SJSA1 (cell line): ENCODE data around the gene NDUFS1. TPM values are rescaled to one million over a fixed set of nuclear protein-coding genes. Genes with fewer than 3 reads are reported as not detected.
A peak's percentile ranks its signal among the peaks of the same experiment; 100 is the strongest.
"Not testable (repeated sequence)": the region's sequence is repeated elsewhere in the genome, so short reads cannot be mapped to it uniquely, and the experiment has no call there.

ENCODE experiments used
- DNase-seq, 2 experiments: peaks; one replicate each; pipeline ENCODE4 v3.0.0-alpha.2; 2015 to 2020; ENCODE audit warnings: low spot score in 2 of 2, low read depth in 1 of 2
- H3K27ac ChIP-seq: fragments of 250-450 bp; sonication (Bioruptor Pico); 2 replicates; pipeline ENCODE4 v1.5.1; 2020; ENCODE audit warnings: mild to moderate bottlenecking, moderate library complexity
- H3K27me3 ChIP-seq: fragments of 250-450 bp; sonication (Bioruptor Pico); replicated peaks from 2 replicates; pipeline ENCODE4 v1.5.1; 2020; ENCODE audit warnings: mild to moderate bottlenecking, moderate library complexity
- H3K36me3 ChIP-seq: fragments of 250-450 bp; sonication (Bioruptor Pico); 2 replicates; pipeline ENCODE4 v1.5.1; 2020; ENCODE audit warnings: mild to moderate bottlenecking
- H3K4me1 ChIP-seq: fragments of 250-450 bp; sonication (Bioruptor Pico); replicated peaks from 2 replicates; pipeline ENCODE4 v1.6.1; 2021; ENCODE audit warnings: mild to moderate bottlenecking
- H3K4me3 ChIP-seq: fragments of 250-450 bp; sonication (Bioruptor Pico); 2 replicates; pipeline ENCODE4 v1.5.1; 2020; ENCODE audit warnings: mild to moderate bottlenecking
- H3K9me3 ChIP-seq: fragments of 250-450 bp; sonication (Bioruptor Pico); replicated peaks from 2 replicates; pipeline ENCODE4 v1.5.1; 2020; ENCODE audit warnings: mild to moderate bottlenecking
- total RNA-seq: library from RNA; depleted of rRNA; stranded (reverse); fragments of >200 nt; shearing (Covaris generic); gene quantifications from 2 replicates; pipeline ENCODE4 v1.2.3, GENCODE V29; 2014; rRNA removed

The NDUFS1 gene
- 162 and 178 TPM in 2 replicates for total RNA-seq

DNA sequence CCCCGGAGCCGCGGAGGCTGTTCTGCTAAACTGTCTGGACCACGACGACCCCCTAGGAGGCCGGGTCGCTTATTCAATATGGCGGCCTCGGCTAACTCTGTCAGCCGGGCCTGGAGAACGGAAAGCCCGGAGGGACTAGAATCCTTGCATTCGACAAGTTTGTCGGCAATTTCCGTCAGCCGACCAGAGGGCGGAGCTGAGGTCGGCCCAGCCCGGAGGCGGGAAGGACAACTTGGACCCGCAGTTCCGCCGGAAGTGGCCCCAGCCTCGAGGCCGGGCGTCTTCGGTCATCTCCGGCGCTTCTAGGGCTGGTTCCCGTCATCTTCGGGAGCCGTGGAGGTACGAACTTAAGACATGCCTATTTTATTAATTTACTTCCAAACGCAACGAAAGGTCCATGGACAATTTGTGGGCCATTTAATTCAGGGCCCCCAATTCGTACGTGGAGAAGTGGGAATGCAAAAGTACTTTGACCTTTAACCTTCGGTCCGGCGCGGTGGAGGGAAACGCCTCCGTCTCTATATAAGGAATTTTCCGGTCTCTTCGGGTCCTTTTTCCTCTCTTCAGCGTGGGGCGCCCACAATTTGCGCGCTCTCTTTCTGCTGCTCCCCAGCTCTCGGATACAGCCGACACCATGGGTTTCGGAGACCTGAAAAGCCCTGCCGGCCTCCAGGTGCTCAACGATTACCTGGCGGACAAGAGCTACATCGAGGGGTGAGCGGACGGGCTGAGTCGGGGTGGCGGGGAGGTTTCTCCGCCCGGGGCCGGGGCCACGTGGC is at the start of gene NDUFS1, which contains the start of gene EEF1B2:
Gene NDUFS1 (minus strand): TSS at position 99 of the 779 bp plus-strand sequence. CDS start 5,766 bp downstream, outside the sequence.
Gene EEF1B2 (plus strand): TSS at position 550 of the 779 bp plus-strand sequence. CDS start 85 bp downstream, at position 635.
- Histone ChIP-seq H3K36me3 (peaks cover 53% of the 10 kb centered on the region), H3K4me1 (peaks cover 20% of the 10 kb centered on the region), H3K27me3 (no peaks in the 10 kb centered on the region), H3K27ac (peak within 1 kb of the TSS; percentile 58), H3K9me3 (no peaks in the 10 kb centered on the region), H3K4me3 (peak within 1 kb of the TSS; percentile 58)
- peak; percentile 95 to 97 for DNase-seq

DNA sequence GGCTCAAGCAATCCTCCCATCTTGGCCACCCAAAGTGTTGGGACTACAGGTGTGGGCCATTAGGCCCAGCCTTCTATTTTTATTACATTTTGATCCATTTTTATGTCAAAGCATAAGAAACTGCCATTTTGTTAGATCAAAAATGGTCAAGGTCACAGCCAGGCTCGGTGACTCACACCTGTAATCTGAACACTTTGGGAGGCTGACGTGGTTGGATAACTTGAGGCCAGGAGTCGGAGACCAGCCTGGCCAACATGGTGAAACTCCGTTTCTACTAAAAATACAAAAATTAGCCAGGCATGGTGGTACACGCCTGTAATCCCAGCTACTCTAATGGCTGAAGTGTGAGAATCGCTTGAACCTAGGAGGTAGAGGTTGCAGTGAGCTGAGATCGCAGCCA is 49.7 kb upstream of the NDUFS1 start:
- DNase-seq, result no peak
- no peak overlapping the region for H3K4me3 ChIP-seq
- H3K27me3 ChIP-seq, result no peaks in the 10 kb centered on the region; the same call in 1 of the 2 replicates
- H3K36me3 ChIP-seq, result peaks cover 18% of the 10 kb centered on the region
- H3K9me3 ChIP-seq, result no peaks in the 10 kb centered on the region
- H3K27ac ChIP-seq, result no peak overlapping the region
- H3K4me1 ChIP-seq, result peaks cover 16% of the 10 kb centered on the region

DNA sequence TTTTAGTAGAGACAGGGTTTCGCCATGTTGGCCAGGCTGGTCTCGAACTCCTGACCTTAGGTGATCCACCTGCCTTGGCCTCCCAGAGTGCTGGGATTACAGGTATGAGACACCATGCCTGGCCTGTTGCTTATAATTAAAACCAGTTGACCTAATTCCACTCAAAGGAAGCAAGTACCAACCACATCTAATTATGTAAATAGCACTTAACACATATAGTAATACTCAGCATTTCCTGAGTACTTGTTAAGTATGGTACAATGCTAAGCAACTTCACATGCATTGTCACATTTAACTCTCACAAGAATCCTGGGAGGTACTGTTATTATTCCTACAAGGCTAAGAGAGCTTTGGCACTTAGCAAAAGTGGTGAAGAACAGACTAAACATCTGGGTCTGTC is 48.1 kb upstream of the NDUFS1 start:
- H3K27ac ChIP-seq, H3K4me3 ChIP-seq, H3K9me3 ChIP-seq, H3K27me3 ChIP-seq, DNase-seq: not testable (repeated sequence)
- peaks cover 18% of the 10 kb centered on the region for H3K36me3 ChIP-seq
- H3K4me1 ChIP-seq, result peaks cover 11% of the 10 kb centered on the region

DNA sequence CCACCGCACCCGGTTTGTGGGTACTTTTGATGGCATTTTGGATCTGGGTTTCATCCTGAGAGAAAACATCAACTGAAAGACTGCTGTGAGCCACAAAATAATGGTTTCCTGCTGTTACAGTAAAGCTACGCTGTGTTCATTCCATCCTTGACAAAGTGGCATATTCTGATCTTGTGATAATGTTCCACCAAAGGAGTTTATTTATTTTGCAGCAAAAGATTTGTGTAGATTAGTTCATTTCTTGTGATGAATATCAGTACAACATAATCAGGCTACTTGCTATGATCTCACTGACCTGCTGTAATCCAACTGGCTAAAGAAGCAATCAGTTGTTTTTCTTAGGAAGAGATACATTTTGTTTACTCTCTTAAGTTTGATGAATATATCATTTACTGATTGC is 45.5 kb upstream of the NDUFS1 start:
- H3K4me3 ChIP-seq, result no peak overlapping the region
- no peaks in the 10 kb centered on the region; the same call in 1 of the 2 replicates for H3K27me3 ChIP-seq
- H3K36me3 ChIP-seq, result peaks cover 18% of the 10 kb centered on the region
- H3K27ac ChIP-seq, result no peak overlapping the region
- no peaks in the 10 kb centered on the region for H3K4me1 ChIP-seq
- H3K9me3 ChIP-seq, result no peaks in the 10 kb centered on the region
- no peak for DNase-seq

DNA sequence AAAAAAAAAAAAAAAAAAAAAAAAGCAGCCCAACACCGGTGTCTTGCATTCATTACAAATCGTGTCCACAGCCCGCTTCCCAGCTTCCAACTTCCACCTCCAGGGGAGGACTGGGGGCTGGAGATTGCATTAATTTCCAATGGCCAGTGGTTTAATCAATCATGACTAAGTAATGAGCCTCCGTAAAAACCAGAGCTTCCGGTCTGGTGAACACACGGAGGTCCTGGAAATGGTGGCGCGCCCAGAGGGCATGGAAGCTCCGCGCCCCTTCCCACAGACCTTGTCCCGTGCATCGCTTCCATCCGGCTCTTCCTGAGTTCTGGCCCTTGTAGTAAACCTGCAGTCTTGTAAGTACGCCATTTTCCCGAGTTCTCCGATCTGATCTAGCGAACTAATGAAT is 44.1 kb upstream of the NDUFS1 start:
- Histone ChIP-seq H3K4me1 (peaks cover 8% of the 10 kb centered on the region), H3K36me3 (peaks cover 18% of the 10 kb centered on the region), H3K9me3 (no peaks in the 10 kb centered on the region), H3K27me3 (no peaks in the 10 kb centered on the region; the same call in 1 of the 2 replicates), H3K4me3 (no peak overlapping the region), H3K27ac (no peak overlapping the region)
- DNase-seq, result no peak

DNA sequence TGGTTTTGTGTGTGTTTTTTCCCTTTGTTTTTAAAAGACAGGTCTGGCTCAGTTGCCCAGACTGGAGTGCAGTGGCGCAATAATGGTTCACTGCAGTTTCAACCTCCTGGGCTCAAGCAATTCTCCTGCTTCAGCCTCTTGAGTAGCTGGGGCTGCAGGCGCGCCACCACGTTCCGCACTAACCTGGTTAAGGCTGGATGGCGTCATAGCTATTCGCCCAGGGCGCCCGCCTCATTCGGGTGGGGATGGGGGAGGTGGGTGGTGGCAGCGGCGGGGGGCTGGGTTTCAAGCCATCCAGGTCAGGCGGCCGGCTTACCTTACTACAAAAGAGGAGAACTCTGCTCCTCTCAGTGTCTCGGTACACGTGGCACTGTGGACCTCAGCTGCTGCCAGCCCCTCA is 43.2 kb upstream of the NDUFS1 start:
- no peak for DNase-seq
- H3K4me1 ChIP-seq, result peaks cover 8% of the 10 kb centered on the region
- H3K27me3 ChIP-seq, result no peaks in the 10 kb centered on the region; the same call in 1 of the 2 replicates
- peaks cover 14% of the 10 kb centered on the region for H3K36me3 ChIP-seq
- no peak overlapping the region for H3K4me3 ChIP-seq
- no peak overlapping the region for H3K27ac ChIP-seq
- no peaks in the 10 kb centered on the region for H3K9me3 ChIP-seq

DNA sequence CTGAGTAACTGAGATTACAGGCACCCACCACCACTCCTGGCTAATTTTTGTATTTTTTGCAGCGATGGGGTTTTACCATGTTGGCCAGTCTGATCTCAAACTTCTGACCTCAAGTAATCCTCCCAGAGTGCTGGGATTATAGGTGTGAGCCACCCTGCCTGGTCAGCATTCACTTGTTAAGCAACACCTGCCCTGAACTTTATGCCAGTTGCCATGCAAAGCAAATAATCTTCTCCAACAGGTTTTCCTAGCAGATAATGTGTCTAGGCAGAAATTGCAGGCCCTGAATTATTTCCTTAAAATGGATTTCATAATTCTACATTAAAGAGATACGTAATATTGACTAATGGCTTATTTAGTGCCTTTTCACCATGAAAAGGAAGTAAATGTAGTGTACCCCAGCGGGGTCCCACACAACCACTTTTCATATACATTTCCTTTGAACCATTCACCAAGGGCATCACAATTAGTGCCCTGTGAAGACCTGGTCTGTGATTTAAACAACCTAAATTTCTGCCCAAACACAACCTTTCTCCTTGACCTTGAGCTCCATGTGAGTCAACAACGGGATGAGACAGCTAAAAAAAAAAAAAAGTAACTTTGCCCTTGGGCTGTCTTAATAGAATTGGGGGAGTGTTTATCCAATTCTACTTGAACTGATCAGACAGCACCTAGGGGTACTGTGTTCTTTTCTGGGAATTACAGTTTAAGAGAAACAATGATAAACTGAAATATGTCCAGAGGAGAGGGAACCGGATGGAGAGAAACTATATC is 42.0 kb upstream of the NDUFS1 start:
- H3K27me3 ChIP-seq, result no peaks in the 10 kb centered on the region; the same call in 1 of the 2 replicates
- H3K4me1 ChIP-seq, result peaks cover 8% of the 10 kb centered on the region
- no peak for DNase-seq
- H3K36me3 ChIP-seq, result peaks cover 14% of the 10 kb centered on the region
- no peak overlapping the region for H3K4me3 ChIP-seq
- H3K27ac ChIP-seq, result no peak overlapping the region
- H3K9me3 ChIP-seq, result no peaks in the 10 kb centered on the region

DNA sequence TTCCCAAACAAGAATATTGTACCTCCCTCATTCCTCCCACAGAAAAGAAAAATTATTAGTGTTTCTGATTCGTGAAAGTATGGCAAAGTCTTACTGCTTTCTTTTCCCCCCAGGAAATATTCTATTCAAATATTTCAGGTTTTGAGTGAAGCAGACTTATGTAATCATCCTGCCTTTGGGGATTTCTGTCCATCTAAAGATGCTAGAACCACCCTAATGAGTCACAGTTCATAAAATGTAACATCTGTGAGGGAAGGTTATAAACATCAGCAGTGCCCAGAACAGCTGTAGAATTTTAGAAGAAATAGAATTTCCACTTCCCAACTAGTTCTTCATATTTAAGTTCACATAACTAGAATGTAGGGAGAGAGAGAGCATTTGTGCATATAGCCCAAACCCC is 39.4 kb upstream of the NDUFS1 start:
- Histone ChIP-seq H3K4me3 (no peak overlapping the region), H3K4me1 (peaks cover 8% of the 10 kb centered on the region)
- no peak for DNase-seq

DNA sequence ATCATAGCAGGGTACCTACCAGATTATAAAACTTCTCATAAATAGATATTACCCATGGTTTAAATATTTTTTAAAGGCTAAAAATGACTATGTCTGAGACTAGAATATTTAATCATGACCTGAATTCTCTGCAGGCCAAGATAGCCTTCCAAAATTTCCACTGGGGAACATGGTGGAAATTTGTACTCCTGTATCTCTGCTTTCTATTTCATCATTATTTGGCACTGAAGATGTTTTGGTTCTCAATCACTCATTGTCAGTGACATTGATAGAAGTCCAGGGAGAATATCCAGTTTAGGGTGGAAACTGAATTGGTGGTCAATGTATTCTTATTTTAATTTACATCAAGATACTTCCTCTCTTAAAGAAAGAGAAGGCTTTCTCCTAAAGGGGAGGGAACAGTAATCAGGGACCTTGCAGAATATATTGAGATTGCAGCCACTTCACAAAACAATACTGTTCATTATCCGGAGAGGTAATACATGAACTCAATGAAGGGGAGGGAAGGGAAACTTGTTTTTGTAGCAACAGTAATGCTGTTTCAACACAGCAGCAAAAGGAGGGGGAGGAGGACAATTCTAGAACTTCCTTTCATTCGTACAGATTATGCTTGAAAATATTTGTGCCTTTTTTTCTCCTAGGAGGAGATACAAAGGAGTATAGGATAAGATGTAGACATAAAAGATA is 34.6 kb upstream of the NDUFS1 start:
- no peak overlapping the region for H3K27ac ChIP-seq
- no peak overlapping the region for H3K4me3 ChIP-seq
- no peaks in the 10 kb centered on the region for H3K9me3 ChIP-seq
- H3K4me1 ChIP-seq, result peaks cover 4% of the 10 kb centered on the region
- DNase-seq, result no peak
- H3K27me3 ChIP-seq, result no peaks in the 10 kb centered on the region
- no peaks in the 10 kb centered on the region for H3K36me3 ChIP-seq

More for the DNA sequence above, 39.4 kb upstream of the NDUFS1 start:
- Histone ChIP-seq H3K36me3 (peaks cover 4% of the 10 kb centered on the region; the same call in 1 of the 2 replicates), H3K27ac (no peak overlapping the region), H3K27me3 (no peaks in the 10 kb centered on the region), H3K9me3 (no peaks in the 10 kb centered on the region)

DNA sequence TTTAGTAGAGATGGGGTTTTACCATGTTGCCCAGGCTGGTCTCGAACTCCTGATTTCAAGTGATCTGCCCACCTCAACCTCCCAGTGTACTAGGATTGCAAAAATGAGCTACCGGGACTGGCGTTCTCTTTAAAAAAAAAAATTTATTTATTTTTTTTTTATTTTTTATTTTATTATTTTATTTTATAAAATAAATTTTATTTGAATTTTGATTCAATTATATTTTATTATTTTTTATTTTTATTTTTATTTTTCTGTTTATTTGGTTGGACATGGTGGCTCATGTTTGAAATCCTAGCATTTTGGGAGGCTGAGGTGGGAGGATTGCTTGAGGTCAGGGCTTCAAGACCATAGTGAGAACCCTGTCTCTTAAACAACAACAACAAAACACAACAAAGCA is 32.9 kb upstream of the NDUFS1 start:
- no peaks in the 10 kb centered on the region for H3K9me3 ChIP-seq
- no peaks in the 10 kb centered on the region for H3K27me3 ChIP-seq
- no peak overlapping the region for H3K27ac ChIP-seq
- H3K36me3 ChIP-seq, result no peaks in the 10 kb centered on the region
- H3K4me1 ChIP-seq, result no peaks in the 10 kb centered on the region
- H3K4me3 ChIP-seq, result no peak overlapping the region
- DNase-seq, result no peak

DNA sequence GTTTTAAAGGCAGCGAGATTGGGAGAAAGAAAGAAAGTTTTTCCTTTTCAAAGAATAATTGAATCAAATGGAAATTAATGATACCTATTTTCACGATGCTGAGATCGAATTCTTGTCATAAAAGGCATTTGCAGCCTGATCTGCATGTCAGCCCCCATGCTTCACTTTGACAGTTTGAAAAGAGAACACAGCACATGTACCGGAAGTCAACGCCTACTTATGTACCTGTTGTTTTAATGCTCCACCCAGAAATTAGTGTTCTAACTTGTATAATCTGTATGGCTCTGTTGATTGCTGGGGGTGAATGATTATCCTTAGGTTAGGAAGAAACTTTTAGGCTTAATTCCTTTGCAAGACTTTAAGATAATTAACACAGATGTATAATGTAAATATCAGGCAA is 31.4 kb upstream of the NDUFS1 start:
- no peak for DNase-seq
- Histone ChIP-seq H3K36me3 (no peaks in the 10 kb centered on the region), H3K27ac (no peak overlapping the region), H3K4me1 (no peaks in the 10 kb centered on the region), H3K27me3 (no peaks in the 10 kb centered on the region), H3K4me3 (no peak overlapping the region), H3K9me3 (no peaks in the 10 kb centered on the region)

DNA sequence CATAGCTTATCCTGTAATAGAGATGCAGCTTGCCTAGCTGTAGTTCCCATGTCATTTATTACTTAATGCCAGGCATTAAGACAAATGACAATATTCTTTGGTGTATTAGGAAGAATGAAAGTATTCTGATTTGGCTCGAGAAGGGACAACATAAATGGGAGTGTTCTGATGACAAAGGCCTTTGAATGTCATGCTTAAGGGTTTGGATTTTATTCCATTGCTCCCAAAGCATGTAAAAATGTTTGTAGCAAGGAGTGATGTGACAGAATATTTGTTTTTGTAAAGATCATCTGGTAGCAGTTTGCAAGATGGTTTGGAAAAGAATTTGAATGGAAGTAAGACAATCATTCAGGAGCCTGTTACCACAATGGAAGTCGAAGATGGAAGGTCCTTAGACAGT is 30.9 kb upstream of the NDUFS1 start:
- Histone ChIP-seq H3K27me3 (no peaks in the 10 kb centered on the region), H3K4me3 (no peak overlapping the region)

DNA sequence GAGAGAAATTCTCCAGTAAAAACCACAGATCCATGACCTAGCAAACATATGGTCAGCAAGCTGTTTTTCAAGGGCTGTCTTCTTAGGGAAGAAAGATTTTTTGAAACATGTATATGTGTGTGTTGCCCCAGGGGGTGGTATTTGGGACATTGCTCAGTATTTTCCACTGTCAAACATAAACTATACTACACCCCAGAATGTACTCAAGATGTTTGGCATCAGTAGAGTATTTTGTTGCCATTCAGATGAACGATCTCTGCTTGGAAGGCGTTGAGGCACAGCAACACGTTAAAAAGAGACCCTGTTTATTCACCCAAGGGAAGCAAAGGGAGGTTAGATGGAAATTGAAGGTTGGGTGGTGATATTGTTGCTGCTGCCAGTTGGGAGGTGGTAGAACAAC is 30.4 kb upstream of the NDUFS1 start:
- no peaks in the 10 kb centered on the region for H3K27me3 ChIP-seq
- no peak for DNase-seq
- H3K4me1 ChIP-seq, result no peaks in the 10 kb centered on the region
- no peaks in the 10 kb centered on the region for H3K9me3 ChIP-seq
- no peak overlapping the region for H3K4me3 ChIP-seq
- H3K36me3 ChIP-seq, result no peaks in the 10 kb centered on the region
- no peak overlapping the region for H3K27ac ChIP-seq

More for the DNA sequence above, 30.9 kb upstream of the NDUFS1 start:
- H3K9me3 ChIP-seq, result no peaks in the 10 kb centered on the region
- H3K36me3 ChIP-seq, result no peaks in the 10 kb centered on the region
- no peak overlapping the region for H3K27ac ChIP-seq
- H3K4me1 ChIP-seq, result no peaks in the 10 kb centered on the region
- DNase-seq, result no peak
